Mesendoderm (in vitro differentiated cells): Measurements from ENCODE around the gene PAOX.

Experiments used
- DNase-seq: peaks from one replicate; pipeline ENCODE4 v3.0.0; 2013
- H2AK5ac ChIP-seq: 2 replicates; pipeline ENCODE4 v1.6.1; 2013; ENCODE audit warnings: low read length, inconsistent platforms
- H2BK120ac ChIP-seq: 2 replicates; pipeline ENCODE4 v1.6.1; 2013; ENCODE audit warnings: low read depth, mild to moderate bottlenecking, low read length, moderate library complexity, mixed read lengths
- H2BK15ac ChIP-seq: replicated peaks from 2 replicates; pipeline ENCODE4 v1.6.1; 2013; ENCODE audit warnings: low read depth, mild to moderate bottlenecking, moderate library complexity
- H2BK5ac ChIP-seq: 2 replicates; pipeline ENCODE4 v1.6.1; 2013; ENCODE audit warnings: low read length, inconsistent platforms
- H3K18ac ChIP-seq: 2 replicates; pipeline ENCODE4 v1.6.1; 2013; ENCODE audit warnings: mild to moderate bottlenecking, low read length, mixed read lengths
- H3K23ac ChIP-seq: one replicate; pipeline ENCODE4 v1.6.1; 2013; ENCODE audit warnings: low read length
- H3K27ac ChIP-seq: 2 replicates; pipeline ENCODE4 v1.5.1; 2013; ENCODE audit warnings: low read depth, mild to moderate bottlenecking, inconsistent platforms, low read length, moderate library complexity
- H3K27me3 ChIP-seq: 2 replicates; pipeline ENCODE4 v1.6.1; 2013; ENCODE audit warnings: low read length, control low read depth, mild to moderate bottlenecking, inconsistent platforms; ENCODE audit not compliant: insufficient read depth, poor library complexity
- H3K36me3 ChIP-seq: 2 replicates; pipeline ENCODE4 v1.6.1; 2013; ENCODE audit warnings: low read length, inconsistent platforms; ENCODE audit not compliant: control insufficient read depth, insufficient read depth
- H3K4ac ChIP-seq: one replicate; pipeline ENCODE4 v1.6.1; 2013; ENCODE audit warnings: low read depth, mild to moderate bottlenecking, low read length, moderate library complexity
- H3K4me1 ChIP-seq: 2 replicates; pipeline ENCODE4 v1.6.1; 2013; ENCODE audit warnings: low read depth, low read length, inconsistent platforms; ENCODE audit not compliant: control insufficient read depth
- H3K4me2 ChIP-seq: 2 replicates; pipeline ENCODE4 v1.6.1; 2013; ENCODE audit warnings: low read length
- H3K4me3 ChIP-seq: 2 replicates; pipeline ENCODE4 v1.5.1; 2013; ENCODE audit warnings: mild to moderate bottlenecking, low read length
- H3K56ac ChIP-seq: one replicate; pipeline ENCODE4 v1.6.1; 2013; ENCODE audit warnings: low read length
- H3K79me1 ChIP-seq: 2 replicates; pipeline ENCODE4 v1.6.1; 2013; ENCODE audit warnings: low read length, inconsistent platforms
- H3K79me2 ChIP-seq: 2 replicates; pipeline ENCODE4 v1.6.1; 2013; ENCODE audit warnings: mild to moderate bottlenecking, low read length; ENCODE audit not compliant: control insufficient read depth, insufficient read depth
- H3K9ac ChIP-seq: 2 replicates; pipeline ENCODE4 v1.6.1; 2013; ENCODE audit warnings: low read length, inconsistent platforms
- H4K5ac ChIP-seq: one replicate; pipeline ENCODE4 v1.6.1; 2013; ENCODE audit warnings: low read length
- H4K8ac ChIP-seq: one replicate; pipeline ENCODE4 v1.6.1; 2013; ENCODE audit warnings: low read depth, mild to moderate bottlenecking, control low read depth, low read length, moderate library complexity
- WGBS: extraction: QIAGEN DNeasy Blood & Tissue Kit; methylation state at CpG from one replicate; pipeline ENCODE4 v1.1.7; 2013; ENCODE audit warnings: low lambda C conversion rate, missing lambda C conversion rate; ENCODE audit not compliant: insufficient coverage; ENCODE audit errors: extremely low coverage; 5-methylcytosine and 5-hydroxymethylcytosine counted together

The PAOX gene

GRCh38 chr10:133377025-133377817, 1.8 kb upstream of the PAOX start:
- H3K79me2 ChIP-seq: no peaks in the 10 kb centered on the region
- no peak overlapping the region for H2BK5ac ChIP-seq
- no peak overlapping the region for H2BK120ac ChIP-seq
- no peak overlapping the region for H3K4me3 ChIP-seq
- H3K18ac ChIP-seq: no peak overlapping the region
- H3K79me1 ChIP-seq: no peaks in the 10 kb centered on the region
- H3K4ac ChIP-seq: no peak overlapping the region
- no peak overlapping the region for H2AK5ac ChIP-seq
- H4K5ac ChIP-seq: no peak overlapping the region
- no peaks in the 10 kb centered on the region for H3K27me3 ChIP-seq
- no peak for DNase-seq
- H4K8ac ChIP-seq: no peak overlapping the region
- H3K23ac ChIP-seq: no peak overlapping the region
- H3K36me3 ChIP-seq: no peaks in the 10 kb centered on the region
- no peak overlapping the region for H2BK15ac ChIP-seq
- no peak overlapping the region for H3K56ac ChIP-seq
- no peak overlapping the region for H3K4me2 ChIP-seq
- no peaks in the 10 kb centered on the region for H3K4me1 ChIP-seq
- no peak overlapping the region for H3K9ac ChIP-seq
- no CpG with 5 or more reads among the region's 30 CpGs for WGBS
- H3K27ac ChIP-seq: no peak overlapping the region

DNA sequence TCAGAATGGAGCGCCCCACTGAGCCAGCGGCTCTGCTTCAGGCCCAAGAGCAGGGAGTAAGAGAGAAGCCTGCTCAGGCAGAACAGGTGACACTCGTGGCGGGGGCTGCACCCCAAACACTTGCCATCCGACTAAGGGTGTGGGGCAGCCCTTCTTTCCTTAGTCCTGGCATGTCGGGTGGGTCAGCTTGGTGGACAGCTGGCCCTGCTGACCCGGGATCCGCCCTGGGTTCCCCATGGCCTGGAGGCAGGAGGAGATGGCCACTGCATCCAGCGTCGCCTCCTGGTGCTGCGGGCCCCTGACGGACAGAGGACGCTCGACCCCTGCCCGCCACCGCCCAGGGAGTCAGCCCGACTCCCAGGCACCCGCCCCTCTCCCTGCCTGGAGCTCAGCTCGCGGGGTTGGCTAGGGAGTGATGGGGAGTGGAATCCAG, 1.2 kb upstream of the PAOX start:
- no peak overlapping the region for H2AK5ac ChIP-seq
- WGBS: no CpG with 5 or more reads among the region's 20 CpGs
- H3K79me2 ChIP-seq: no peaks in the 10 kb centered on the region
- H3K4me3 ChIP-seq: no peak overlapping the region
- no peaks in the 10 kb centered on the region for H3K36me3 ChIP-seq
- no peak overlapping the region for H3K4ac ChIP-seq
- no peak overlapping the region for H3K27ac ChIP-seq
- H2BK5ac ChIP-seq: no peak overlapping the region
- H3K4me1 ChIP-seq: no peaks in the 10 kb centered on the region
- no peaks in the 10 kb centered on the region for H3K79me1 ChIP-seq
- H4K5ac ChIP-seq: no peak overlapping the region
- peak overlapping the region; percentile 65 for H3K9ac ChIP-seq
- peak overlapping the region; percentile 85 for H3K4me2 ChIP-seq
- H3K27me3 ChIP-seq: no peaks in the 10 kb centered on the region
- H2BK120ac ChIP-seq: no peak overlapping the region
- no peak for DNase-seq
- no peak overlapping the region for H3K18ac ChIP-seq
- no peak overlapping the region for H3K23ac ChIP-seq
- H3K56ac ChIP-seq: peak overlapping the region; percentile 75
- H4K8ac ChIP-seq: no peak overlapping the region
- H2BK15ac ChIP-seq: no peak overlapping the region

DNA sequence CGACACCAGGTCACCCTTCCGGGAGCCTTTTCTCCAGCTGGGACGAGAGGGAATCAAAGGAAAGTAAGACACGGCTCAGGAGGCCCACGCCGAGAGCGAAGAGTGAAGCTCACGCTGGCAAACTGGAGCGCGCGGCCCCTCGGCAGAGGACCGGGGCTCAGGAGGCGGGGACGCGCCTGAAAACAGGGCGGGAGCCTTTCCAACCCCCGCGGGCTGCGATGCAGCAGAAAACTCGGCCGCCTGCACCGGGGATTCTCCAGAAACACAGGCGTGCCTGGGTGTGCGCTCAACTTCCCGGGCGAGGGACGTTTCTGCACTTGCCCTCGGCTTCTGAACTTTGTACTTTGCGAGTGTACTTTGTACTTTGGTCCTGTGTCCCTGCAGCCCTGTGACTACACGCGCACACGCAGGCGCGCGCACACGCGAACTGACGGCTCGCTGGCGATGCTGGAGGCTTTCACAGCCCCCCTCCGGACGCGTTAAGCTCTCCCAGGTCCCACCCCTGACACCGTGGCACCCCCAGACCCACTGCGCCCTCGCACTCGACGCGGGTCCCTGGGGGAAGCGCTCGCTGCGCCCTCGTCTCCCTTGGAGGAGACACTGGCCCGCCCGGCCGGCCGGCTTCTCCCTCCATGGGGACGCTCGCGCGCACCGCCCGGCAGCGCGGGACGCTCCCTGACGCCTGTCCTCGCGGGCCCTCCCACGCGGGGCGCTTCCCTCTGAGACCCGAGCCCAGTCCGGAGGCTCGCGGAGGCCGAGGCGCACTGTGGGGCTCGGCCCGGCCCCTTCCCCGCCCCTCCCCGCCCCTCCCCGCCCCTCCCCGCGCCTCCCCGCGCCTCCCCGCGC, 588 bp upstream of the PAOX start:
- H3K4me1 ChIP-seq: no peaks in the 10 kb centered on the region
- H2BK120ac ChIP-seq: no peak overlapping the region
- peak overlapping the region; percentile 85 for H3K4me2 ChIP-seq
- no peak overlapping the region for H2BK15ac ChIP-seq
- H3K23ac ChIP-seq: no peak overlapping the region
- peak overlapping the region; percentile 23 for H3K4me3 ChIP-seq
- H2BK5ac ChIP-seq: no peak overlapping the region
- no peak overlapping the region for H3K4ac ChIP-seq
- DNase-seq: peak; percentile 45
- no peak overlapping the region for H2AK5ac ChIP-seq
- no peaks in the 10 kb centered on the region for H3K36me3 ChIP-seq
- no peak overlapping the region for H3K18ac ChIP-seq
- H3K79me1 ChIP-seq: no peaks in the 10 kb centered on the region
- H3K79me2 ChIP-seq: no peaks in the 10 kb centered on the region
- WGBS: no CpG with 5 or more reads among the region's 90 CpGs
- peak overlapping the region; percentile 75 for H3K56ac ChIP-seq
- H4K8ac ChIP-seq: no peak overlapping the region
- no peak overlapping the region for H4K5ac ChIP-seq
- H3K9ac ChIP-seq: peak overlapping the region; percentile 65
- no peaks in the 10 kb centered on the region for H3K27me3 ChIP-seq
- no peak overlapping the region for H3K27ac ChIP-seq

GRCh38 chr10:133379801-133380666, 972 bp downstream of the PAOX start:
- Histone ChIP-seq H2AK5ac (no peak overlapping the region), H3K4me1 (no peaks in the 10 kb centered on the region), H3K56ac (peak overlapping the region; percentile 82), H3K36me3 (no peaks in the 10 kb centered on the region), H3K27me3 (no peaks in the 10 kb centered on the region), H2BK5ac (no peak overlapping the region), H3K4me3 (no peak overlapping the region), H3K4me2 (no peak overlapping the region), H3K79me2 (no peaks in the 10 kb centered on the region), H3K18ac (peak overlapping the region; percentile 42), H3K9ac (peak overlapping the region; percentile 67), H3K27ac (no peak overlapping the region), H3K79me1 (no peaks in the 10 kb centered on the region), H2BK15ac (no peak overlapping the region), H4K5ac (no peak overlapping the region), H2BK120ac (no peak overlapping the region), H3K23ac (no peak overlapping the region), H3K4ac (no peak overlapping the region), H4K8ac (no peak overlapping the region)
- WGBS: no CpG with 5 or more reads among the region's 36 CpGs
- no peak for DNase-seq

DNA sequence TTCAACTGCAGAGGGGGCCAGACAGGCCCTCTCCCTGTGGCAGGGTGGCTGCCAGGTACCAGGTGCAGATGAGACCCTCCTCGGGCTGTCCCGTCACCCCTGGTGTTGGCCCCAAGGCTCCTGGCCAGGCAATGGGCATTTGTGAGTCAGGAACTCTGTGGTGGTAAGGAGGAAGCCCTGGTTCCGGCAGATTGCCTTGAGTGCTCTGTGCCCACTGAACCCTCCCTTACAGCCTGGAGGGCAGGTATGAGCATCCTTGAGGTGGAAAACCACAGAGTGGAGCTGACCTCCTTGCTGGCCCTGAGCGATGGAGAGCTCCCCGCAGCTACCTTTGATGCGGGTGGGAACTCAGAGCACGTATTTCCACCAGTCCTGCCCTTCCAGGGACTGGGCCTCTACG, 2.0 kb downstream of the PAOX start:
- DNase-seq: no peak
- Histone ChIP-seq H2BK120ac (no peak overlapping the region), H3K79me2 (no peaks in the 10 kb centered on the region), H3K36me3 (no peaks in the 10 kb centered on the region), H3K27ac (no peak overlapping the region), H4K5ac (no peak overlapping the region), H3K4me1 (no peaks in the 10 kb centered on the region), H3K4me3 (no peak overlapping the region), H3K23ac (no peak overlapping the region), H3K27me3 (no peaks in the 10 kb centered on the region), H3K4me2 (no peak overlapping the region), H3K56ac (no peak overlapping the region), H3K9ac (no peak overlapping the region), H4K8ac (no peak overlapping the region), H3K4ac (no peak overlapping the region), H2BK15ac (no peak overlapping the region), H3K79me1 (no peaks in the 10 kb centered on the region), H2AK5ac (no peak overlapping the region), H3K18ac (no peak overlapping the region), H2BK5ac (no peak overlapping the region)
- WGBS: no CpG with 5 or more reads among the region's 8 CpGs
